Breast epithelium (tissue), 4 donors: ENCODE measurements around the gene SSBP4. TPM values are rescaled to one million over a fixed set of nuclear protein-coding genes. Genes with fewer than 3 reads are reported as not detected.

Experiments used
- DNase-seq, 2 donors: peaks; one replicate each; pipeline ENCODE4 v3.0.0-alpha.2; 2019; ENCODE audit warnings: low spot score in 2 of 2
- H3K27ac ChIP-seq, 2 donors: fragments of 200-600 bp; sonication (generic) in 1 of 2; one replicate each; pipeline ENCODE4 v1.5.1; 2016 to 2019; ENCODE audit warnings: mild to moderate bottlenecking in 1 of 2
- H3K27me3 ChIP-seq, 2 donors: fragments of 200-600 bp; sonication (generic) in 1 of 2; one replicate each; pipeline versions ENCODE4 v1.5.1 to v1.6.0; 2017 to 2019; ENCODE audit warnings: control low read depth in 1 of 2, mild to moderate bottlenecking in 1 of 2
- H3K36me3 ChIP-seq: fragments of 200-600 bp; one replicate; pipeline ENCODE4 v1.5.1; 2019
- H3K4me1 ChIP-seq, 2 donors: fragments of 200-600 bp; sonication (generic); one replicate each; pipeline ENCODE4 v1.5.1; 2016 to 2019; ENCODE audit warnings: control low read depth in 1 of 2
- H3K4me3 ChIP-seq, 3 donors: fragments of 200-600 bp; sonication (generic); 1 replicate in 2 of 3; 2 replicates in 1 of 3; pipeline ENCODE4 v1.5.1; 2016 to 2019; ENCODE audit warnings: mild to moderate bottlenecking in 3 of 3, moderate library complexity in 2 of 3
- H3K9me3 ChIP-seq, 2 donors: fragments of 200-600 bp; sonication (generic) in 1 of 2; one replicate each; pipeline ENCODE4 v1.5.1; 2016 to 2019; ENCODE audit warnings: control low read depth in 1 of 2
- POLR2A ChIP-seq: fragments of 450-650 bp; IDR thresholded peaks from one replicate; pipeline ENCODE4 v1.6.1; 2016; ENCODE audit warnings: antibody characterized with exemption, mild to moderate bottlenecking, moderate library complexity
- POLR2AphosphoS5 ChIP-seq, 3 donors: sonication (generic); formaldehyde crosslinking; IDR thresholded peaks; one replicate each; pipeline ENCODE4 v1.6.1; 2017; ENCODE audit warnings: antibody characterized with exemption in 3 of 3
- intact Hi-C: fragments of 100-400 bp; cut with DNase I; formaldehyde crosslinking; loops from one replicate; pipeline ENCODE4 v1.15.1; 2023; ENCODE audit warnings: low total_unique reads
- total RNA-seq, 3 donors: library from RNA; depleted of rRNA; stranded (reverse); fragments of >200 nt; gene quantifications; one replicate each; pipeline ENCODE4 v1.1.0, GENCODE V29; 2016
- TF ChIP-seq, protein P1 (sequence below), 3 donors: fragments of 450-650 bp; IDR thresholded peaks; one replicate each; pipeline ENCODE4 v1.5.1; 2016 to 2017; ENCODE audit warnings: antibody characterized with exemption in 3 of 3, mild to moderate bottlenecking in 3 of 3, moderate library complexity in 3 of 3

SSBP4 gene
- total RNA-seq, 3 donors from 2014 or later = 29.4 to 71.8 (median 46.7) TPM

GRCh38 chr19:18435842-18436670 lies 16.9 kb downstream of the SSBP4 start:
- Histone ChIP-seq H3K4me1 (peaks cover 0 to 27% of the 10 kb centered on the region in 2 donors), H3K9me3 (no peaks in the 10 kb centered on the region), H3K27ac (peak overlapping the region; percentile 79 to 87), H3K27me3 (no peaks in the 10 kb centered on the region), H3K4me3 (peak overlapping the region in 2 of 3 donors; percentile 71 to 79), H3K36me3 (no peaks in the 10 kb centered on the region)
- intact Hi-C loops = no loop called here
- TF ChIP-seq, protein P1, sequence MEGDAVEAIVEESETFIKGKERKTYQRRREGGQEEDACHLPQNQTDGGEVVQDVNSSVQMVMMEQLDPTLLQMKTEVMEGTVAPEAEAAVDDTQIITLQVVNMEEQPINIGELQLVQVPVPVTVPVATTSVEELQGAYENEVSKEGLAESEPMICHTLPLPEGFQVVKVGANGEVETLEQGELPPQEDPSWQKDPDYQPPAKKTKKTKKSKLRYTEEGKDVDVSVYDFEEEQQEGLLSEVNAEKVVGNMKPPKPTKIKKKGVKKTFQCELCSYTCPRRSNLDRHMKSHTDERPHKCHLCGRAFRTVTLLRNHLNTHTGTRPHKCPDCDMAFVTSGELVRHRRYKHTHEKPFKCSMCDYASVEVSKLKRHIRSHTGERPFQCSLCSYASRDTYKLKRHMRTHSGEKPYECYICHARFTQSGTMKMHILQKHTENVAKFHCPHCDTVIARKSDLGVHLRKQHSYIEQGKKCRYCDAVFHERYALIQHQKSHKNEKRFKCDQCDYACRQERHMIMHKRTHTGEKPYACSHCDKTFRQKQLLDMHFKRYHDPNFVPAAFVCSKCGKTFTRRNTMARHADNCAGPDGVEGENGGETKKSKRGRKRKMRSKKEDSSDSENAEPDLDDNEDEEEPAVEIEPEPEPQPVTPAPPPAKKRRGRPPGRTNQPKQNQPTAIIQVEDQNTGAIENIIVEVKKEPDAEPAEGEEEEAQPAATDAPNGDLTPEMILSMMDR (IDR thresholded peaks at IDR 0.05) = no peak
- TF ChIP-seq POLR2A (no peak), POLR2AphosphoS5 (IDR thresholded peaks at IDR 0.05) (no peak)
- DNase-seq = no peak

GRCh38 chr19:18436671-18437490 lies 17.7 kb downstream of the SSBP4 start:
- TF ChIP-seq POLR2A = no peak
- peak in 1 of 2 donors; percentile 71 for DNase-seq
- Histone ChIP-seq H3K36me3 (no peaks in the 10 kb centered on the region), H3K9me3 (no peaks in the 10 kb centered on the region), H3K27ac (peak overlapping the region; percentile 79 to 87), H3K4me1 (peaks cover 0 to 27% of the 10 kb centered on the region in 2 donors), H3K27me3 (no peaks in the 10 kb centered on the region), H3K4me3 (peak overlapping the region; percentile 42 to 79 (median 71))
- intact Hi-C loops = no loop called here

DNA sequence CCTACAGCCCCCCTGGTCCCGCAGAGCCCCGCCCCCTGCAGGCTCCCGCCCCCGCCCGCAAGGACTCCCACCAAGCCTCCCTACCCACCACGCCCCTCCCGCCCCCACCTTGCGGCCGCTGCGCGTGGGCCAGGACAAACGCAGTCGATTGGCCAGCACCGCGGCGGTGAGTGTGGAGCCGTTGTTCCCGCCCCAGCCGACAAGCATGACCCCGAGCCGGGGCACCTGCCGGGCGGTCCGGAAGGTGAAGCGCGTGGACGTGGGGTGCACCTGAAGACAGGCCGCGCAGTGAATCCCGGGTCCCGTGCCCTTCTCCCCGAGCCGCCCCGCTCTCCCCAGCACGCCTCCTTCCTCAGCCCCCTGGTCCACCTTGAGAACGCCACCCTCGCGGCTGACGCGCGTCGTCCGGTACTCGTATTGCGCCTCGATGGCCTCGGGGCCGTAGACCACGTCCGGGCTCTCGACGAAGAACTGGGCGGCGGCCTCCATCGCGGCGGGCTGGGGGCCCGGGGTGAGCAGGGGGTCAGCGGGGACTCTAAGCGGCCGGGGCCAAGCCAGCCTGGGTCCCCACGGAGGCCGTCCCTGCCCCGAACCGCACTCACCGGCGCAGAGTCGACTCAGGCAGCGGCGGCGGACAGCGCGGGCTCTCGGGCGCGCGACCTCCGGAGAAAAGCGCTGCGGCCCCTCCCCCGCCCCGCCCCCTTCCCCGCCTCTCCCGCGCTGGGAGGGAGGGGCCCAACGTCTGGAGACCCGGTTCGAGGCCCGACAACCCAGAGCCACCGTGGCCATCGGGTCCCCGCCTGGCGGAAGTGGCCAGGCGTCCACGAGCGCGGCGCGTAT lies 18.5 kb downstream of the SSBP4 start, which contains the start of gene ISYNA1:
Gene ISYNA1 (minus strand): TSS at position 643 of the 840 bp plus-strand sequence. CDS start 154 bp downstream, at position 489.
- Histone ChIP-seq H3K27me3 (no peaks in the 10 kb centered on the region), H3K9me3 (no peaks in the 10 kb centered on the region)

DNA sequence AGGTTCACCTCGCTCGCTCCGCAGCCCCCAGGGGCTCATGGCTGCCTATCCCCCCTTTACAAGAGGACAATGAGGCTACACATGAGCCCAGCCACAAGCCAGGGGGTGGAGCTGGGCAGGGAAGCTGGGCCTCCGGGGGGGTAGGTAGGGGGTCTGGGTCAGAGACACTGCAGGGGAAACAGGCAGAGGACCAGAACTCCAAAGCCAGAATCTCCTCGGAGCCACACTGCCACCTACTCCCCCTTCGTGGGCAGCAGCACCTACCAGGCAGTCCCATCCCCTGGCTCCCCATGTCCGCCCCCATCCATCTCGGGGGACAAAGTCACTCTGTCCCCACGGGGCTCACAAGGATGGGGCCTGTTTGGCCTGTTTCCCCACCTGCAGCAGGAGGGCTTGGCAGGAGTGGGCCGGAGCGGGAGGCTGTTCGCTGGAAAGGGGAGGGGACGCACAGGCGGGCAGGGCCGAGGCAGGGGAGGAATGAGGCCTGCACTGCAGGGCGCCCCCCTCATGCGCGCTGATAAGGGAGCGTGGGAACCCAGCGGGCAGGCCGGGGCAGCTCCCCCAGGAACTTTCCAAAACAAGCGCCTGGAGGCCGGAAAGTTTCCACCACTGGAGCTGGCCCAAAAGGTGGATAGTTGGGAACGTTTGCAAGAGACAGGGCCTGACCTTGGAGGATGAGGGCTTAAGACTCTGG lies 19.3 kb downstream of the SSBP4 start:
- peak in 1 of 2 donors; percentile 50 for DNase-seq
- Histone ChIP-seq H3K9me3 (no peaks in the 10 kb centered on the region), H3K4me3 (peak overlapping the region; percentile 42 to 79 (median 71)), H3K36me3 (no peaks in the 10 kb centered on the region), H3K27me3 (no peaks in the 10 kb centered on the region), H3K27ac (peak overlapping the region; percentile 79 to 87), H3K4me1 (peaks cover 0 to 19% of the 10 kb centered on the region in 2 donors)
- intact Hi-C loops = no loop called here
- TF ChIP-seq, protein P1 (IDR thresholded peaks at IDR 0.05) = no peak
- TF ChIP-seq POLR2A (no peak), POLR2AphosphoS5 (IDR thresholded peaks at IDR 0.05) (peak in 2 of 3 donors; percentile 32 to 55)

More for the DNA sequence above, 18.5 kb downstream of the SSBP4 start, which contains the start of gene ISYNA1:
- DNase-seq = peak in 1 of 2 donors; percentile 56
- Histone ChIP-seq H3K36me3 (no peaks in the 10 kb centered on the region), H3K4me3 (peak within 1 kb of the TSS; percentile 42 to 79 (median 71)), H3K4me1 (peaks cover 0 to 26% of the 10 kb centered on the region in 2 donors), H3K27ac (peak within 1 kb of the TSS; percentile 79 to 87)
- TF ChIP-seq POLR2A (no peak), POLR2AphosphoS5 (IDR thresholded peaks at IDR 0.05) (no peak)
- TF ChIP-seq, protein P1 (IDR thresholded peaks at IDR 0.05) = no peak
- intact Hi-C loops = no loop called here
